Measurements from ENCODE around the gene GRIN3A.

GRIN3A gene

DNA sequence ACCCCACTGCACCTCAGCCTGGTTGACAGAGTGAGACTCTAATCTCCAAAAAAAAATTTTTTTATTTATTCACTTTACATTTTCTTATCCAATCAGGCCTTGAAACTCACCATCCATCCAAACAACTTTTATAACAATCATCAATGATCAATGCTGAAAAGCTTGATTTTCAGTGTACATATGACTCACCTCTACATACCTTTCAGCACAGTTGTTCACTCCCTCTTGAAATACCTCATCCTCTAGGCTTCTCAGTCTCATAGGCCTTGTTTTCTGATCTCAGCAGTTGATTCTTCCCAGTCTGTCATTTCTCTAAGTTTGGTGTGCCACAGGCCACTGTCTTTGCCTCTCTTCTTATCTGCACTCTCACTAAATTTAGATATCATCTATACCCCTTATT is 36.2 kb downstream of the GRIN3A start:
- Histone ChIP-seq H3F3A (ENCODE audit: control insufficient read depth, insufficient read depth) (no peaks in the 10 kb centered on the region), H3K79me2 (ENCODE audit: control insufficient read depth, low read length) (no peaks in the 10 kb centered on the region), H3K4me1 (ENCODE audit: control insufficient read depth, low read length) (no peaks in the 10 kb centered on the region), H3K36me3 (ENCODE audit: control insufficient read depth, low read length) (no peaks in the 10 kb centered on the region), H3K27me3 (ENCODE audit: control insufficient read depth, low read length) (no peaks in the 10 kb centered on the region), H3K4me3 (ENCODE audit: low read length) (no peak overlapping the region), H3K9me2 (replicated peaks; ENCODE audit: control insufficient read depth, low read length) (no peaks in the 10 kb centered on the region), H3K9me3 (ENCODE audit: control insufficient read depth, insufficient read depth, low read length) (no peaks in the 10 kb centered on the region), H3K27ac (ENCODE audit: low read depth, low read length) (no peak overlapping the region), H4K20me1 (ENCODE audit: control insufficient read depth, insufficient read depth, low read depth, low read length) (no peaks in the 10 kb centered on the region), H3K4me2 (ENCODE audit: low read length) (no peak overlapping the region)
- no peak for TF ChIP-seq EZH2phosphoT487 (IDR thresholded peaks at IDR 0.05; ENCODE audit: borderline replicate concordance, low read length)
- TF ChIP-seq, protein P1, sequence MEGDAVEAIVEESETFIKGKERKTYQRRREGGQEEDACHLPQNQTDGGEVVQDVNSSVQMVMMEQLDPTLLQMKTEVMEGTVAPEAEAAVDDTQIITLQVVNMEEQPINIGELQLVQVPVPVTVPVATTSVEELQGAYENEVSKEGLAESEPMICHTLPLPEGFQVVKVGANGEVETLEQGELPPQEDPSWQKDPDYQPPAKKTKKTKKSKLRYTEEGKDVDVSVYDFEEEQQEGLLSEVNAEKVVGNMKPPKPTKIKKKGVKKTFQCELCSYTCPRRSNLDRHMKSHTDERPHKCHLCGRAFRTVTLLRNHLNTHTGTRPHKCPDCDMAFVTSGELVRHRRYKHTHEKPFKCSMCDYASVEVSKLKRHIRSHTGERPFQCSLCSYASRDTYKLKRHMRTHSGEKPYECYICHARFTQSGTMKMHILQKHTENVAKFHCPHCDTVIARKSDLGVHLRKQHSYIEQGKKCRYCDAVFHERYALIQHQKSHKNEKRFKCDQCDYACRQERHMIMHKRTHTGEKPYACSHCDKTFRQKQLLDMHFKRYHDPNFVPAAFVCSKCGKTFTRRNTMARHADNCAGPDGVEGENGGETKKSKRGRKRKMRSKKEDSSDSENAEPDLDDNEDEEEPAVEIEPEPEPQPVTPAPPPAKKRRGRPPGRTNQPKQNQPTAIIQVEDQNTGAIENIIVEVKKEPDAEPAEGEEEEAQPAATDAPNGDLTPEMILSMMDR (IDR thresholded peaks at IDR 0.05; ENCODE audit: low read depth, low read length, poor library complexity, severe bottlenecking) = no peak

DNA sequence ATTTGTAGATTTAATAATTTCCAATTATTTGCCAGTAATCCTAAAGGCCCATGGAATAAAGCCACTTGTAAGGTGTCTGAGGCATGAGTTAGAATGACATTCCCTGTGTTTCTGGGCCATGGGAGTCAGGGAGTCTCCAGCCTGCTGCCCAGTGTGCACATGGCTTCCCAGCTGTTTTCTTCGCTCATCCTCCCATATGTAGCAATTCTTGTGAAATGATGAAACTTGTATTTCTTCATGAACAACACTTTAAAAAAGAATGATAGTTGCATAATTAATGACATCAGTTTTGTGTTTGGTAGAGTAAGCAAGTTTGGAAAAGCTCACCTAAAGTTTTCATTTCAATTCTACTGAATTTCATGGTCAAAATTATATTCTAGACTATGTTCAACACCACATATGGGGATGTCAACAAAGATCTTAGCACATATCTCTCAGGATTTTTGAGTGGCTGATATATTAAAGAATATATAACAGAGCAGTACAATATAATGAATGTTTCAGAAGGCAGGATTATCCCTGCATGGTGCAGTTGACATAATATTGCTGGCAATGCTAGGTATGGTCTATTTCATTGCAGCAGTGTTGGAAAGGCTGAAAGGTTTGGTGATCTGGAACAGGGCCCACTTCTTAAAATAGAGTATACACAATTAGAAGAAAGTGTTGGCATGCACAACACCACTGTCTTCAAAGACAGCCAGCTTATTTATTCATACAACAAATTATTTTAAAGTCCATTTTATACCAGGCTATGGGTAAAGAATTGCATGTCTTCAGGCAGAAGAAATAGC is 44.7 kb downstream of the GRIN3A start:
- Histone ChIP-seq H3K27ac (ENCODE audit: low read depth, low read length) (no peak overlapping the region), H3K4me2 (ENCODE audit: low read length) (no peak overlapping the region), H4K20me1 (ENCODE audit: control insufficient read depth, insufficient read depth, low read depth, low read length) (no peaks in the 10 kb centered on the region), H3K4me3 (ENCODE audit: low read length) (no peak overlapping the region), H3K4me1 (ENCODE audit: control insufficient read depth, low read length) (no peaks in the 10 kb centered on the region), H3K36me3 (ENCODE audit: control insufficient read depth, low read length) (no peaks in the 10 kb centered on the region), H3F3A (ENCODE audit: control insufficient read depth, insufficient read depth) (no peaks in the 10 kb centered on the region), H3K79me2 (ENCODE audit: control insufficient read depth, low read length) (no peaks in the 10 kb centered on the region), H3K9me2 (replicated peaks; ENCODE audit: control insufficient read depth, low read length) (no peaks in the 10 kb centered on the region), H3K9me3 (ENCODE audit: control insufficient read depth, insufficient read depth, low read length) (no peaks in the 10 kb centered on the region), H3K27me3 (ENCODE audit: control insufficient read depth, low read length) (no peaks in the 10 kb centered on the region; the same call in 1 of the 2 replicates)
- TF ChIP-seq EZH2phosphoT487 (IDR thresholded peaks at IDR 0.05; ENCODE audit: borderline replicate concordance, low read length) = no peak

DNA sequence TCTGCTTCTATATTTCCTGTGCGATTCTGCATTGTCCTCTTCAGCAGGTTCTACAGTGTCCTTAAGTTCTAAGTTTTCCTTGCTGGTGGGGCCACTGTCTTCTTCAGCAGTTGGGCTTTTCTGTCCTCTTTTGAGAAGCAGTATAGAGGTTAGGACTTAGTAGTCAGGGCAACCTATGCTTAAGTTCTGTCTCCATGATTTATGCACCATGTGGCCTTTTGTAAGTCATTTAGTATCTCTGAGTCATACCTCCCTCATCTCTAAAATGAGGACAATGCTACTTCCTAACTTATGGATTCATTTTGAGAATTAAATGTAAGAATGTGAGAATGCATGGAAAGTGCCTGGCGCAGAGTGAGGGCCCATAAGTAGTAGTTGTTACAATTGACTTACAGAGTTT is 46.8 kb downstream of the GRIN3A start:
- Histone ChIP-seq H4K20me1 (ENCODE audit: control insufficient read depth, insufficient read depth, low read depth, low read length) (no peaks in the 10 kb centered on the region), H3K79me2 (ENCODE audit: control insufficient read depth, low read length) (no peaks in the 10 kb centered on the region), H3F3A (ENCODE audit: control insufficient read depth, insufficient read depth) (no peaks in the 10 kb centered on the region), H3K4me2 (ENCODE audit: low read length) (no peak overlapping the region), H3K9me2 (replicated peaks; ENCODE audit: control insufficient read depth, low read length) (no peaks in the 10 kb centered on the region), H3K4me3 (ENCODE audit: low read length) (no peak overlapping the region), H3K27ac (ENCODE audit: low read depth, low read length) (no peak overlapping the region), H3K9me3 (ENCODE audit: control insufficient read depth, insufficient read depth, low read length) (no peaks in the 10 kb centered on the region), H3K4me1 (ENCODE audit: control insufficient read depth, low read length) (no peaks in the 10 kb centered on the region), H3K36me3 (ENCODE audit: control insufficient read depth, low read length) (no peaks in the 10 kb centered on the region), H3K27me3 (ENCODE audit: control insufficient read depth, low read length) (no peaks in the 10 kb centered on the region; the same call in 1 of the 2 replicates)
- TF ChIP-seq, protein P1 (IDR thresholded peaks at IDR 0.05; ENCODE audit: low read depth, low read length, poor library complexity, severe bottlenecking) = no peak
- TF ChIP-seq EZH2phosphoT487 (IDR thresholded peaks at IDR 0.05; ENCODE audit: borderline replicate concordance, low read length) = no peak

DNA sequence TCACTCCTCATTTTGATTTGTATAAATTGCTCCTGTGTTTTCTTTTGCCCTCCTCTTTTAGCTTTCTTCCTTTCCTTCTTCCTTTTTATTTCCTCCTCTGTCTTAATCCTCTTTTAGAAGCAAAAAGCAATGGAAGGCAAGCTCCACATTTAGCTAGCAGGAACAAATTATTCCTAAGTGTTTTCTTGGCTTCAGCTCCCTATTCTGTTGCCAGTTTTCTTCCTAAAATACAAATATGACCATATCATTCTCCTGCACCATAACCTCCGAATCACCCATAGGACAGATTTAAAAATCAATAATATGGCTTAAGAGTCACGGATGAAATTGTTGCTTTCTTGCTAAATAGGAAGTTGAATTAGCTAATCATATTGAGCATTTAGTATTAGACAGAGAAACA is 49.4 kb downstream of the GRIN3A start:
- Histone ChIP-seq H3K9me3 (ENCODE audit: control insufficient read depth, insufficient read depth, low read length) (no peaks in the 10 kb centered on the region), H3F3A (ENCODE audit: control insufficient read depth, insufficient read depth) (no peaks in the 10 kb centered on the region), H3K4me3 (ENCODE audit: low read length) (no peak overlapping the region), H3K4me1 (ENCODE audit: control insufficient read depth, low read length) (no peaks in the 10 kb centered on the region), H3K27ac (ENCODE audit: low read depth, low read length) (no peak overlapping the region), H3K27me3 (ENCODE audit: control insufficient read depth, low read length) (no peaks in the 10 kb centered on the region; the same call in 1 of the 2 replicates), H3K4me2 (ENCODE audit: low read length) (no peak overlapping the region), H3K36me3 (ENCODE audit: control insufficient read depth, low read length) (no peaks in the 10 kb centered on the region), H4K20me1 (ENCODE audit: control insufficient read depth, insufficient read depth, low read depth, low read length) (no peaks in the 10 kb centered on the region), H3K79me2 (ENCODE audit: control insufficient read depth, low read length) (no peaks in the 10 kb centered on the region), H3K9me2 (replicated peaks; ENCODE audit: control insufficient read depth, low read length) (no peaks in the 10 kb centered on the region)
- TF ChIP-seq, protein P1 (IDR thresholded peaks at IDR 0.05; ENCODE audit: low read depth, low read length, poor library complexity, severe bottlenecking) = no peak
- TF ChIP-seq EZH2phosphoT487 (IDR thresholded peaks at IDR 0.05; ENCODE audit: borderline replicate concordance, low read length) = no peak
